SIG-M5 treated with dmso at 0.1 percent for 504 hours (cell line): ENCODE data around the gene SP2.

Experiments
- DNase-seq: peaks from one replicate; lab custom pipeline; 2025; ENCODE audit not compliant: unreplicated experiment; lab: John Stamatoyannopoulos, UW

SP2 gene

GRCh38 chr17:47946929-47947397 lies 50.9 kb downstream of the SP2 start:
- peak; percentile 90 for DNase-seq

- DNase-seq, result peak; percentile 57
Measured at GRCh38 chr17:47948706-47949196, 52.7 kb downstream of the SP2 start.

- peak; percentile 79 for DNase-seq
Measured at GRCh38 chr17:47949197-47949759, 53.2 kb downstream of the SP2 start.

- DNase-seq, result no peak
Measured at GRCh38 chr17:47949946-47950345, 53.9 kb downstream of the SP2 start.

GRCh38 chr17:47950448-47950847 lies 54.4 kb downstream of the SP2 start:
- DNase-seq, result no peak

GRCh38 chr17:47952171-47953021 lies 56.4 kb downstream of the SP2 start:
- DNase-seq, result no peak

GRCh38 chr17:47953909-47954308 lies 57.9 kb downstream of the SP2 start:
- DNase-seq, result no peak

- DNase-seq, result no peak
Measured at GRCh38 chr17:47955497-47956461, 59.7 kb downstream of the SP2 start.

- DNase-seq, result no peak
Measured at GRCh38 chr17:47956791-47957590, 61.0 kb downstream of the SP2 start.

GRCh38 chr17:47957591-47958490 lies 61.8 kb downstream of the SP2 start, which contains the start of gene PRR15L:
Gene PRR15L, minus strand, starts transcription at chr17:47957883. Its CDS starts 4,649 bp downstream, at chr17:47953234.
- peak; percentile 80 for DNase-seq

GRCh38 chr17:47959825-47960655 lies 64.0 kb downstream of the SP2 start:
- DNase-seq, result no peak

- no peak for DNase-seq
Measured at GRCh38 chr17:47961406-47961805, 65.4 kb downstream of the SP2 start.

- DNase-seq, result no peak
Measured at GRCh38 chr17:47962901-47963300, 66.9 kb downstream of the SP2 start.

GRCh38 chr17:47964856-47965255 lies 68.8 kb downstream of the SP2 start:
- no peak for DNase-seq

GRCh38 chr17:47966079-47966519 lies 70.1 kb downstream of the SP2 start:
- no peak for DNase-seq

GRCh38 chr17:47967607-47968252 lies 71.7 kb downstream of the SP2 start:
- no peak for DNase-seq

GRCh38 chr17:47968836-47969235 lies 72.8 kb downstream of the SP2 start:
- DNase-seq, result no peak
